GM19324 (cell line): Measurements from ENCODE around the gene CDC42BPA.
A peak's percentile ranks its signal among the peaks of the same experiment; 100 is the strongest.
"Not testable (repeated sequence)": the region's sequence is repeated elsewhere in the genome, so short reads cannot be mapped to it uniquely, and the experiment has no call there.

Experiments used
- ATAC-seq: cut with Tn5 transposase; IDR thresholded peaks from one replicate; pipeline ENCODE4 v1.9.1; 2021; ENCODE audit warnings: mild to moderate bottlenecking, moderate library complexity; ENCODE audit not compliant: unreplicated experiment, low FRiP score

The CDC42BPA gene

GRCh38 chr1:227318016-227318852, at the start of gene CDC42BPA:
Gene CDC42BPA, minus strand, starts transcription at chr1:227318492. Its CDS starts 1,310 bp downstream, at chr1:227317182.
- ATAC-seq = peak; percentile 63

GRCh38 chr1:227368009-227368408, 49.7 kb upstream of the CDC42BPA start:
- no peak for ATAC-seq

GRCh38 chr1:227365473-227366431, 47.5 kb upstream of the CDC42BPA start:
- ATAC-seq = no peak

- ATAC-seq = no peak
These were observed 46.4 kb upstream of the CDC42BPA start for GRCh38 chr1:227364657-227365056.

- ATAC-seq = no peak
These were observed 45.5 kb upstream of the CDC42BPA start for GRCh38 chr1:227363825-227364224.

GRCh38 chr1:227362039-227362438, 43.7 kb upstream of the CDC42BPA start:
- ATAC-seq = no peak

GRCh38 chr1:227357927-227358302, 39.6 kb upstream of the CDC42BPA start:
- ATAC-seq = no peak

GRCh38 chr1:227357171-227357926, 39.1 kb upstream of the CDC42BPA start:
- ATAC-seq = no peak

- ATAC-seq = no peak
These were observed 38.4 kb upstream of the CDC42BPA start for GRCh38 chr1:227356620-227357146.

GRCh38 chr1:227355542-227356245, 37.4 kb upstream of the CDC42BPA start:
- no peak for ATAC-seq

- ATAC-seq = no peak
These were observed 34.9 kb upstream of the CDC42BPA start for GRCh38 chr1:227353186-227353585.

GRCh38 chr1:227352164-227352563, 33.9 kb upstream of the CDC42BPA start:
- ATAC-seq = not testable (repeated sequence)

GRCh38 chr1:227351443-227351842, 33.2 kb upstream of the CDC42BPA start:
- no peak for ATAC-seq

- no peak for ATAC-seq
These were observed 31.7 kb upstream of the CDC42BPA start for GRCh38 chr1:227349967-227350366.

- no peak for ATAC-seq
These were observed 25.6 kb upstream of the CDC42BPA start for GRCh38 chr1:227343727-227344551.

- ATAC-seq = no peak
These were observed 24.9 kb upstream of the CDC42BPA start for GRCh38 chr1:227343206-227343605.

GRCh38 chr1:227342075-227342829, 24.0 kb upstream of the CDC42BPA start:
- ATAC-seq = no peak

- not testable (repeated sequence) for ATAC-seq
These were observed 17.8 kb upstream of the CDC42BPA start for GRCh38 chr1:227336136-227336535.
